Head of caudate nucleus (tissue), 42 donors: ENCODE data around the gene PDIA5.
A peak's percentile ranks its signal among the peaks of the same experiment; 100 is the strongest.

Experiments used
- DNase-seq, 42 donors: peaks; one replicate each; pipeline versions ENCODE4 v3.0.0 to v3.0.0-alpha.2; 2020 to 2021; ENCODE audit warnings: mixed read lengths in 7 of 42
- intact Hi-C: fragments of 100-400 bp; cut with DNase I; formaldehyde crosslinking; loops from one replicate; pipeline ENCODE4 v1.15.0; 2022

The PDIA5 gene

GRCh38 chr3:123153125-123154019 is 86.5 kb downstream of the PDIA5 start:
- peak in 5 of 42 donors; percentile 7 to 37 (median 19) for DNase-seq
- intact Hi-C loops, result no loop called here

GRCh38 chr3:123154020-123154985 is 87.5 kb downstream of the PDIA5 start:
- intact Hi-C loops, result no loop called here
- DNase-seq, result peak in 7 of 42 donors; percentile 15 to 41 (median 27)

DNA sequence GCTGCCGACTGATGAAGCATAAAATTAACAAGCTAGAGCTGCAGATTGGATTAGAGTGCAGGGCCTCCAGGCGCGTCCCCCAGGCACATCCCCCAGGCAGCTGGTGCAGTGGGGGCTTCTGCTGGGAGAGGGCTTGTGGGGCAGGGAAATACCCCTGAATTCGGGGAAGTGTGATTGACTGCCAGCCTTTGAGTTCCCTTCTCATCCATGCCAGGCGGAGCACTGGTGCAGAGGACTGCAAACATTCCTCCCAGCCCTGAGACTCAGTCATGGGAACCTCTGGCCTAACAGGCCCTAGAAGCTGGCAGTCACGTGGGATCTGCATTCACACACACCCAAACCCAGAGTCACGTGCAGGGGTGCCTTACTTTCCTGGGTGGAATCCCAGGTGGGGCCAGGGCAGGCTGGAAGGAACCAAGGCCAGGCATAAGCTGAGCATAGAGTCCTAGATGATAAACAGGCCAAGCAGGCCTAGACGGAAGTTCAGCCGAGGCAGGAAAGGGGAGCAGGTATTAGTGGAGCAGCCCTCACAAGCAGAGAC is 88.7 kb downstream of the PDIA5 start:
- intact Hi-C loops, result no loop called here
- peak in 4 of 42 donors; percentile 14 to 35 (median 22) for DNase-seq

GRCh38 chr3:123156276-123156995 is 89.6 kb downstream of the PDIA5 start:
- intact Hi-C loops, result no loop called here
- peak in 3 of 42 donors; percentile 8 to 12 (median 11) for DNase-seq

- intact Hi-C loops, result no loop called here
- peak in 4 of 42 donors; percentile 1 to 33 (median 14) for DNase-seq
These were observed 90.4 kb downstream of the PDIA5 start for GRCh38 chr3:123157209-123157597.

GRCh38 chr3:123157598-123158287 is 90.9 kb downstream of the PDIA5 start:
- intact Hi-C loops, result no loop called here
- DNase-seq, result peak in 3 of 42 donors; percentile 0 to 25 (median 10)

- peak in 4 of 42 donors; percentile 7 to 16 (median 8) for DNase-seq
- intact Hi-C loops, result no loop called here
These were observed 91.5 kb downstream of the PDIA5 start for GRCh38 chr3:123158330-123158729.

- DNase-seq, result peak in 3 of 42 donors; percentile 8 to 36 (median 17)
- intact Hi-C loops, result no loop called here
These were observed 92.1 kb downstream of the PDIA5 start for GRCh38 chr3:123158899-123159390.

GRCh38 chr3:123159926-123160635 is 93.3 kb downstream of the PDIA5 start:
- intact Hi-C loops, result no loop called here

GRCh38 chr3:123161167-123161566 is 94.3 kb downstream of the PDIA5 start:
- intact Hi-C loops, result no loop called here
- DNase-seq, result peak in 3 of 42 donors; percentile 10 to 31 (median 15)

More at GRCh38 chr3:123159926-123160635, 93.3 kb downstream of the PDIA5 start:
- peak in 2 of 42 donors; percentile 9 to 20 for DNase-seq

- intact Hi-C loops, result no loop called here
- peak in 2 of 42 donors; percentile 10 to 25 for DNase-seq
These were observed 96.3 kb downstream of the PDIA5 start for GRCh38 chr3:123163141-123163540.

- intact Hi-C loops, result no loop called here
- no peak for DNase-seq
These were observed 98.3 kb downstream of the PDIA5 start for GRCh38 chr3:123165163-123165562.

- DNase-seq, result no peak
- intact Hi-C loops, result no loop called here
These were observed 100.9 kb downstream of the PDIA5 start for GRCh38 chr3:123167686-123168085.

DNA sequence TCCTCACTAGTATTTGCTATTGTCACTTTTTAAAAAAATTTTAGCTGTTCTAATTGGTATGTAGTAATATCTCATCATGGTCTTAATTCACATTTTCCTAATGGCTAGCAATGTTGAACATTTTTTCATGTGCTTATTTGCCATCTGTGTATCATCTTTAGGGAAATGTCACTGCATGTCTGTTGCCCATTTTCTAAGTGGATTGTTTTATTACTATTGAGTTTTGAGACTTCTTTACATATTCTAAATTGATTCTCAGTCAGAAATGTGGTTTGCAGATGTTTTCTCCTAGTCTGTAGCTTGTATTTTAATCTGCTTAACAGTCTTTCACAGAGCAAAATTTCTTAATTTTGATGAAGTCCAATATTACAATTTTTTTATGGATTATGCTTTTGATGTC is 101.3 kb downstream of the PDIA5 start:
- intact Hi-C loops, result no loop called here
- DNase-seq, result no peak

DNA sequence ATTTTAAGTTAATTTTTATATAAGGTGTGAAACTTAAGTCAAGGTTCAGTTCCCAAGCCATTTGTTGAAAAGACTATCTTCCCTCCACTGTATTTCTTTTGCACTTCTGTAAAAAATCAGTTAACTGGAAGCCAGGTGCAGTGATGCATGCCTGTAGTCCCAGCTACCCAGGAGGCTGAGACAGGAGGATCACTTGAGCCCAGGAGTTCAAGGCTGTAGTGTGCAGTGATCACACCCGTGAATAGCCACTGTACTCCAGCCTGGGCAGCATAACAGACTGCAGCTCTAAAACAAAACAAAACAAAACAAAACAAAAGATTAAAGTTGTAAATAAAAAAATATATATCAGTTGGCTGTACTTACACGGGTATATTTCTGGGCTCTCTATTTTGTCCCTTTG is 101.8 kb downstream of the PDIA5 start:
- peak in 1 of 42 donors; percentile 22 for DNase-seq

DNA sequence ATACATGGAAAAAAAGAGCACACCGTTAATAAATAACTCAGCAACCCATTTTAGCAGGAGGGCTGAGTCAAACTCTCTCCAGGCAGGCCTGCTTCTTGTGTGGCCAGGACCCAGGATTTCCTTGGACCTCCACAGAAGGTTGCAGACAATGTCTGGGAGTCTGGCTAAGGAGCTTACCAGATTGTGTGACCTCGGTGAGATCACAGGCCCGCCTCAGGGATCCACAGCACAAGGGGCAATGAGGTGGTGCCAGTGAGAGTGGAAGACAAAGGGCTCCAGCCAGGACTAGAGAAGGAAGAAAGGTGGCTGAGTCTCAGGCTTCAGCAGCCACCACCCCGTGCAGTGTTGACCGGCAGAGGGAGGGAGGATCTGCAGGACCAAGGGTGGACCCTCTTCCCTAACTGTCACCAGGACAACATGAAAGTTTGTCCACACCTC is 102.7 kb downstream of the PDIA5 start:
- no peak for DNase-seq

More for the DNA sequence above, 101.8 kb downstream of the PDIA5 start:
- intact Hi-C loops, result no loop called here

GRCh38 chr3:123169930-123170329 is 103.1 kb downstream of the PDIA5 start:
- DNase-seq, result no peak

More for the DNA sequence above, 102.7 kb downstream of the PDIA5 start:
- intact Hi-C loops, result no loop called here

More at GRCh38 chr3:123169930-123170329, 103.1 kb downstream of the PDIA5 start:
- intact Hi-C loops, result no loop called here
